ENCODE results near the gene RAB37.

The RAB37 gene

DNA sequence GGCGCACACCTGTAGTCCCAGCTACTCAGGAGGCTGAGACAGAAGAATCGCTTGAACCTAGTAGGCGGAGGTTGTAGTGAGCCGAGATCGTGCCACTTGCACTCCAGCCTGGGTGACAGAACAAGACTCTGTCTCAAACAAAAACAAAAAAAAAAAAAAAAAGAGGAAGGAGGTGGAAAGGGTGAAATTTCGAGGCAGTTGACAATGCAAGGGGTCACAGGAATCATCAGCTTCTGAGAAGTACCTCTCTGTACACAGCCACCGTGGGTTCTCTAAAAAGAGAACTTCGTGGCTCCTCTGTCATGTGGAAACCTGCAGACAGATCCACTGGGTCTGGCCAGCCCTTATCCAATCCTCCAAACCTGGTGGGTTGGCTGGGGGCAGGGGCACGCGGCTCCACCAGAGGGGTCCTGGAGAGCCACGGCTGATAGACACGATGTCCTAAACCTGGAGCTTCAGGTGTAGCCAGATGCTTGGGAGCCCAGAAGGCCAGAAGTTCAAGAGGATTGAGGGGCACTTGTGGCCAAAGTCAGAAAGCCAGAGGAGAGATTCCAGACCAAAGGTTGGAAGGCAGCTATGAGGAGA lies 23.8 kb upstream of the RAB37 start:
- no peaks in the 10 kb centered on the region for H3K9me2 ChIP-seq (ENCODE audit: low read depth, low read length)
- no peaks in the 10 kb centered on the region for H3K4me1 ChIP-seq (ENCODE audit: insufficient read depth, low read length, severe bottlenecking)
- no peak overlapping the region for H3K27ac ChIP-seq (ENCODE audit: low read depth, low read length, poor library complexity, severe bottlenecking)
- no peaks in the 10 kb centered on the region for H3K36me3 ChIP-seq (ENCODE audit: insufficient read depth, low read length)
- TF ChIP-seq EZH2 (IDR thresholded peaks at IDR 0.05; ENCODE audit: borderline replicate concordance, low read length): no peak
- TF ChIP-seq, protein P1, sequence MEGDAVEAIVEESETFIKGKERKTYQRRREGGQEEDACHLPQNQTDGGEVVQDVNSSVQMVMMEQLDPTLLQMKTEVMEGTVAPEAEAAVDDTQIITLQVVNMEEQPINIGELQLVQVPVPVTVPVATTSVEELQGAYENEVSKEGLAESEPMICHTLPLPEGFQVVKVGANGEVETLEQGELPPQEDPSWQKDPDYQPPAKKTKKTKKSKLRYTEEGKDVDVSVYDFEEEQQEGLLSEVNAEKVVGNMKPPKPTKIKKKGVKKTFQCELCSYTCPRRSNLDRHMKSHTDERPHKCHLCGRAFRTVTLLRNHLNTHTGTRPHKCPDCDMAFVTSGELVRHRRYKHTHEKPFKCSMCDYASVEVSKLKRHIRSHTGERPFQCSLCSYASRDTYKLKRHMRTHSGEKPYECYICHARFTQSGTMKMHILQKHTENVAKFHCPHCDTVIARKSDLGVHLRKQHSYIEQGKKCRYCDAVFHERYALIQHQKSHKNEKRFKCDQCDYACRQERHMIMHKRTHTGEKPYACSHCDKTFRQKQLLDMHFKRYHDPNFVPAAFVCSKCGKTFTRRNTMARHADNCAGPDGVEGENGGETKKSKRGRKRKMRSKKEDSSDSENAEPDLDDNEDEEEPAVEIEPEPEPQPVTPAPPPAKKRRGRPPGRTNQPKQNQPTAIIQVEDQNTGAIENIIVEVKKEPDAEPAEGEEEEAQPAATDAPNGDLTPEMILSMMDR (IDR thresholded peaks at IDR 0.05; ENCODE audit: low read length): no peak
- H3K9me3 ChIP-seq (ENCODE audit: low read length): no peaks in the 10 kb centered on the region
- H3K27me3 ChIP-seq (ENCODE audit: insufficient read depth, low read length): no peaks in the 10 kb centered on the region
- no peaks in the 10 kb centered on the region for H4K20me1 ChIP-seq (ENCODE audit: insufficient read depth, low read length)
- no peak overlapping the region for H3K9ac ChIP-seq (ENCODE audit: low read length)
- no peak overlapping the region for H2AFZ ChIP-seq (ENCODE audit: low read length)
- H3F3A ChIP-seq (ENCODE audit: insufficient read depth, low read length): no peaks in the 10 kb centered on the region
- no peaks in the 10 kb centered on the region for H3K79me2 ChIP-seq (ENCODE audit: insufficient read depth, low read length)
- no peak overlapping the region for H3K4me2 ChIP-seq (ENCODE audit: low read length)
- no peak overlapping the region for H3K4me3 ChIP-seq (ENCODE audit: low read depth, low read length, poor library complexity, severe bottlenecking)

DNA sequence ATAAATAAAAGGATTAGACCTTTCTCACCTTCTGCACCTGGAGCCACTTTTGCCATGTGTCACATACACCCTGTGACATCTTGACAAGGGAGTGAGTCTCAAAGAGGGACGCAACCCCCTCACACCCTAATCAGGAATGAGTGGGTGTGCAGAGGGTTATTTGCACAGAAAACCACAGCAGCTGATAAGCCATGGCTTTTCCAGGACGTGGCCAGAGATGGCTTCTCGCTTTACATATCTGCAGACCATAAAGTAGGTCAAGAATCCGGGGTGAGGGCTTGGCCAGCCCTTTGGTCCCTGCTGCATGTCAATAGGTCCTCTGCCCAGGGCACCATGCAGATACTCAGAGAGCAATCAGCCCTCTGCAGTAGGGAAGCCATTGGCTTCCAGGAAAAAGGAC lies 21.9 kb upstream of the RAB37 start:
- no peaks in the 10 kb centered on the region for H3K27me3 ChIP-seq (ENCODE audit: insufficient read depth, low read length)
- no peak overlapping the region for H3K4me3 ChIP-seq (ENCODE audit: low read depth, low read length, poor library complexity, severe bottlenecking)
- H3F3A ChIP-seq (ENCODE audit: insufficient read depth, low read length): no peaks in the 10 kb centered on the region
- H3K4me1 ChIP-seq (ENCODE audit: insufficient read depth, low read length, severe bottlenecking): no peaks in the 10 kb centered on the region
- H3K9ac ChIP-seq (ENCODE audit: low read length): no peak overlapping the region
- no peak overlapping the region for H3K4me2 ChIP-seq (ENCODE audit: low read length)
- no peak overlapping the region for H2AFZ ChIP-seq (ENCODE audit: low read length)
- H3K27ac ChIP-seq (ENCODE audit: low read depth, low read length, poor library complexity, severe bottlenecking): no peak overlapping the region
- TF ChIP-seq, protein P1 (IDR thresholded peaks at IDR 0.05; ENCODE audit: low read length): no peak
- no peak for TF ChIP-seq EZH2 (IDR thresholded peaks at IDR 0.05; ENCODE audit: borderline replicate concordance, low read length)
- H3K36me3 ChIP-seq (ENCODE audit: insufficient read depth, low read length): no peaks in the 10 kb centered on the region
- no peaks in the 10 kb centered on the region for H3K9me2 ChIP-seq (ENCODE audit: low read depth, low read length)
- H3K9me3 ChIP-seq (ENCODE audit: low read length): no peaks in the 10 kb centered on the region
- no peaks in the 10 kb centered on the region for H4K20me1 ChIP-seq (ENCODE audit: insufficient read depth, low read length)
- H3K79me2 ChIP-seq (ENCODE audit: insufficient read depth, low read length): no peaks in the 10 kb centered on the region

DNA sequence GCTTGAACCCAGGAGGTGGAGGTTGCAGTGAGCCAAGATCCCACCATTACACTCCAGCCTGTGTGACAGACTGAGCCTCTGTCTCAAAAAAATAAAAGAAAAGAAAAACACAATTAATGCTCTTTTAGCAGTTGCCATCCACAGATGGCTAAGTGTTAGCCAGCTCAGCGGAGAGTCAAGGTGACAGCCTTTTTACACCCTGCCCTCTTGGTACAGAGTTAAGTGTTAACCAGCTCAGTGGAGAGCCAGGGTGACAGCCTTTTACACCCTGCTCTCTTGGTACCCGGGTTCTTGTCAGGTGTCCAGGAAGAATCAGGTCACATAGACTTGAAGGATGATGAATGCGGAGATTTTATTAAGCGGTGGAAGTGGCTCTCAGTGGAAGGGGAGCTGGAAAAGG lies 16.6 kb upstream of the RAB37 start:
- Histone ChIP-seq H3K9me2 (ENCODE audit: low read depth, low read length) (no peaks in the 10 kb centered on the region), H3K27me3 (ENCODE audit: insufficient read depth, low read length) (no peaks in the 10 kb centered on the region; the same call in 1 of the 2 replicates), H4K20me1 (ENCODE audit: insufficient read depth, low read length) (no peaks in the 10 kb centered on the region), H3K4me1 (ENCODE audit: insufficient read depth, low read length, severe bottlenecking) (no peaks in the 10 kb centered on the region), H2AFZ (ENCODE audit: low read length) (no peak overlapping the region), H3K79me2 (ENCODE audit: insufficient read depth, low read length) (no peaks in the 10 kb centered on the region), H3K9ac (ENCODE audit: low read length) (no peak overlapping the region), H3K36me3 (ENCODE audit: insufficient read depth, low read length) (no peaks in the 10 kb centered on the region), H3K4me3 (ENCODE audit: low read depth, low read length, poor library complexity, severe bottlenecking) (no peak overlapping the region), H3F3A (ENCODE audit: insufficient read depth, low read length) (no peaks in the 10 kb centered on the region), H3K27ac (ENCODE audit: low read depth, low read length, poor library complexity, severe bottlenecking) (no peak overlapping the region), H3K9me3 (ENCODE audit: low read length) (no peaks in the 10 kb centered on the region), H3K4me2 (ENCODE audit: low read length) (no peak overlapping the region)
- no peak for TF ChIP-seq EZH2 (IDR thresholded peaks at IDR 0.05; ENCODE audit: borderline replicate concordance, low read length)
- TF ChIP-seq, protein P1 (IDR thresholded peaks at IDR 0.05; ENCODE audit: low read length): no peak
